Dermis blood vessel endothelial cell (primary cell): ENCODE measurements around the gene WWOX. TPM values are rescaled to one million over a fixed set of nuclear protein-coding genes. Genes with fewer than 3 reads are reported as not detected.

Experiments
- DNase-seq: peaks from one replicate; pipeline ENCODE4 v3.0.0; 2010
- total RNA-seq: library from RNA; depleted of rRNA; stranded (reverse); fragments of >200 nt; gene quantifications from 2 replicates; pipeline ENCODE4 v1.2.3, GENCODE V29; 2014

WWOX gene
- total RNA-seq, 1 donor from 2014 or later, result 14.5 TPM

GRCh38 chr16:78890373-78890895, 791.0 kb downstream of the WWOX start:
- DNase-seq, result no peak

GRCh38 chr16:78892951-78893733, 793.7 kb downstream of the WWOX start:
- DNase-seq, result no peak

GRCh38 chr16:78894886-78895285, 795.4 kb downstream of the WWOX start:
- DNase-seq, result no peak

GRCh38 chr16:78895681-78896080, 796.2 kb downstream of the WWOX start:
- DNase-seq, result peak; percentile 13

GRCh38 chr16:78896280-78896679, 796.8 kb downstream of the WWOX start:
- no peak for DNase-seq

GRCh38 chr16:78897299-78897698, 797.8 kb downstream of the WWOX start:
- no peak for DNase-seq

- no peak for DNase-seq
Measured at GRCh38 chr16:78900044-78900811, 800.8 kb downstream of the WWOX start.

- no peak for DNase-seq
Measured at GRCh38 chr16:78900966-78901365, 801.5 kb downstream of the WWOX start.

- DNase-seq, result no peak
Measured at GRCh38 chr16:78902321-78902720, 802.9 kb downstream of the WWOX start.

GRCh38 chr16:78903237-78903636, 803.8 kb downstream of the WWOX start:
- DNase-seq, result no peak

- DNase-seq, result no peak
Measured at GRCh38 chr16:78903843-78904242, 804.4 kb downstream of the WWOX start.

GRCh38 chr16:78906135-78906534, 806.7 kb downstream of the WWOX start:
- no peak for DNase-seq

- DNase-seq, result no peak
Measured at GRCh38 chr16:78909226-78909625, 809.8 kb downstream of the WWOX start.

GRCh38 chr16:78915811-78916345, 816.4 kb downstream of the WWOX start:
- DNase-seq, result no peak

GRCh38 chr16:78916928-78917545, 817.6 kb downstream of the WWOX start:
- DNase-seq, result no peak

GRCh38 chr16:78918805-78919305, 819.4 kb downstream of the WWOX start:
- no peak for DNase-seq

GRCh38 chr16:78919852-78920251, 820.4 kb downstream of the WWOX start:
- no peak for DNase-seq

GRCh38 chr16:78920621-78921020, 821.2 kb downstream of the WWOX start:
- DNase-seq, result no peak

GRCh38 chr16:78925083-78925767, 825.8 kb downstream of the WWOX start:
- peak; percentile 1 for DNase-seq

- no peak for DNase-seq
Measured at GRCh38 chr16:78926723-78927210, 827.3 kb downstream of the WWOX start.

GRCh38 chr16:78927766-78928165, 828.3 kb downstream of the WWOX start:
- DNase-seq, result no peak

- no peak for DNase-seq
Measured at GRCh38 chr16:78929841-78930240, 830.4 kb downstream of the WWOX start.
